Fibroblast of skin of abdomen (primary cell): ENCODE results near the gene SLC2A6.

Experiments
- DNase-seq: peaks from one replicate; pipeline ENCODE4 v3.0.0-alpha.2; 2013

SLC2A6 gene

GRCh38 chr9:133515615-133516255 is 36.8 kb upstream of the SLC2A6 start:
- DNase-seq = no peak

- no peak for DNase-seq
These were observed 36.3 kb upstream of the SLC2A6 start for GRCh38 chr9:133515240-133515610.

GRCh38 chr9:133514460-133515239 is 35.8 kb upstream of the SLC2A6 start:
- no peak for DNase-seq

GRCh38 chr9:133513214-133514100 is 34.6 kb upstream of the SLC2A6 start:
- no peak for DNase-seq

GRCh38 chr9:133512253-133513213 is 33.6 kb upstream of the SLC2A6 start:
- no peak for DNase-seq

- DNase-seq = no peak
These were observed 32.7 kb upstream of the SLC2A6 start for GRCh38 chr9:133511607-133512006.

- DNase-seq = no peak
These were observed 32.1 kb upstream of the SLC2A6 start for GRCh38 chr9:133510926-133511505.

- DNase-seq = no peak
These were observed 30.5 kb upstream of the SLC2A6 start for GRCh38 chr9:133509179-133510083.

- DNase-seq = no peak
These were observed 29.1 kb upstream of the SLC2A6 start for GRCh38 chr9:133508046-133508445.

- no peak for DNase-seq
These were observed 28.5 kb upstream of the SLC2A6 start for GRCh38 chr9:133507246-133507965.

- DNase-seq = peak; percentile 33
These were observed 27.7 kb upstream of the SLC2A6 start for GRCh38 chr9:133506653-133507038.

GRCh38 chr9:133505901-133506652 is 27.2 kb upstream of the SLC2A6 start:
- peak; percentile 31 for DNase-seq

- DNase-seq = no peak
These were observed 26.4 kb upstream of the SLC2A6 start for GRCh38 chr9:133505186-133505830.

- no peak for DNase-seq
These were observed 23.2 kb upstream of the SLC2A6 start for GRCh38 chr9:133502112-133502511.

- no peak for DNase-seq
These were observed 21.0 kb upstream of the SLC2A6 start for GRCh38 chr9:133499892-133500270.

GRCh38 chr9:133499132-133499891 is 20.4 kb upstream of the SLC2A6 start:
- DNase-seq = no peak
